ENCODE data around the gene XBP1. TPM values are rescaled to one million over a fixed set of nuclear protein-coding genes. Genes with fewer than 3 reads are reported as not detected.
"Not testable (repeated sequence)": the region's sequence is repeated elsewhere in the genome, so short reads cannot be mapped to it uniquely, and the experiment has no call there.

The XBP1 gene
- total and polyA plus RNA-seq, 2 donors (not counting 3 experiments of a cell fraction or from before 2014, with no cell fraction given): 90.4 to 102 TPM

GRCh38 chr22:28808716-28809355, 8.5 kb upstream of the XBP1 start:
- no peak for DNase-seq (ENCODE audit: low read depth, low spot score)
- Histone ChIP-seq H3K27me3 (ENCODE audit: control insufficient read depth in 2 of 2, insufficient read depth in 2 of 2, low read length in 2 of 2) (no peaks in the 10 kb centered on the region), H3K9me3 (replicated peaks; ENCODE audit: control insufficient read depth, insufficient read depth, low read length) (no peaks in the 10 kb centered on the region), H3K4me3 (replicated peaks in 1 of 3; ENCODE audit: insufficient read depth in 1 of 3, low read depth in 1 of 3, low read length in 3 of 3) (no peak overlapping the region), H3K27ac (ENCODE audit: insufficient read depth, low read depth, low read length) (no peak overlapping the region), H3K9me1 (replicated peaks; ENCODE audit: control insufficient read depth, extremely low read depth, insufficient read depth, low read length) (no peaks in the 10 kb centered on the region), H4K20me1 (replicated peaks; ENCODE audit: control insufficient read depth, extremely low read depth, insufficient read depth, low read length) (no peaks in the 10 kb centered on the region), H3K79me2 (ENCODE audit: control insufficient read depth, insufficient read depth, low read length) (no peaks in the 10 kb centered on the region), H2AFZ (ENCODE audit: low read depth, low read length) (no peak overlapping the region), H3K9ac (replicated peaks; ENCODE audit: extremely low read depth, insufficient read depth, low read length) (no peak overlapping the region), H3K4me1 (ENCODE audit: control insufficient read depth, extremely low read depth, insufficient read depth, low read length) (peaks cover 10% of the 10 kb centered on the region), H3K36me3 (ENCODE audit: control insufficient read depth in 2 of 2, extremely low read depth in 1 of 2, insufficient read depth in 2 of 2, low read length in 2 of 2) (no peaks in the 10 kb centered on the region), H3K4me2 (ENCODE audit: insufficient read depth, low read length) (no peak overlapping the region)
- no peak for TF ChIP-seq MYC (IDR thresholded peaks at IDR 0.05; ENCODE audit: low read depth, low read length)
- no peak for TF ChIP-seq POLR2AphosphoS5 (IDR thresholded peaks at IDR 0.05; ENCODE audit: insufficient read depth, low read depth, low read length)
- no peak for TF ChIP-seq JUN (IDR thresholded peaks at IDR 0.05; ENCODE audit: borderline replicate concordance, insufficient read depth, insufficient read length, low read depth)
- TF ChIP-seq EZH2 (IDR thresholded peaks at IDR 0.05; ENCODE audit: borderline replicate concordance, low read depth, low read length, severe bottlenecking): no peak
- no peak for TF ChIP-seq MAX (IDR thresholded peaks at IDR 0.05; ENCODE audit: insufficient read depth, insufficient read length)
- TF ChIP-seq CTCF (IDR thresholded peaks at IDR 0.05; ENCODE audit: extremely low read depth in 1 of 2, insufficient read depth in 1 of 2, low read depth in 1 of 2, low read length in 2 of 2): no peak
- no peak for TF ChIP-seq FOS (IDR thresholded peaks at IDR 0.05; ENCODE audit: borderline replicate concordance, insufficient read depth, low read length)
- no TSS peak for BruUV-seq (replicated peaks)
- no peak for FAIRE-seq
- dilution Hi-C loops (cut with MboI; ENCODE audit: extremely low pct_ligation_motif_present, low sequenced_read_pairs) (no loop called here), intact Hi-C loops (cut with micrococcal nuclease) (no loop called here)
- CTCF ChIA-PET: interaction anchor here (0.9 to 2.0 kb wide), 3 partner anchors 20 to 232 kb away, joined by 4 to 6 read pairs (median 6); no protein-coding TSS in a partner anchor
- POLR2A ChIA-PET: no interaction called here

DNA sequence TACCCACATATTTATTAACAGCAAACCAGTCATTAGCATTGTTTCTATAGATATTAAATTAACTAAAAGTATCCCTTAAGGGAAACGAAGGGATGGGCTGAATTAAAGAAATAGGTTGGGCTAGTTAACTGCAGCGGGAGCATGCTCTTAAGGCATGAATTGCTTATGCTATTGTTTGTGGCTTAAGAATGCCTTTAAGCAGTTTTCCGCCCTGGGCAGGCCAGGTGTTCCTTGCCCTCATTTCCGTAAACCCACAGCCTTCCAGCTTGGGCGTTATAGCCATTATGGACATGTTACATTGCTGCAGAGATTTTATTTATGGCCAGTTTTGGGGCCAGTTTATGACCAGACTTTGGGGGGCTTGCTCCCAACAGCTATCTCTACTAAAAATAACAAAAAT, 5.1 kb upstream of the XBP1 start:
- intact Hi-C loops (cut with micrococcal nuclease); H4K20me1 ChIP-seq (replicated peaks; ENCODE audit: control insufficient read depth, extremely low read depth, insufficient read depth, low read length); H3K4me3 ChIP-seq (replicated peaks in 1 of 3; ENCODE audit: insufficient read depth in 1 of 3, low read depth in 1 of 3, low read length in 3 of 3); H3K27ac ChIP-seq (ENCODE audit: insufficient read depth, low read depth, low read length); H3K27me3 ChIP-seq (ENCODE audit: control insufficient read depth in 2 of 2, insufficient read depth in 2 of 2, low read length in 2 of 2); H3K9me1 ChIP-seq (replicated peaks; ENCODE audit: control insufficient read depth, extremely low read depth, insufficient read depth, low read length); FAIRE-seq; H3K4me2 ChIP-seq (ENCODE audit: insufficient read depth, low read length); CTCF ChIA-PET; DNase-seq (ENCODE audit: low read depth, low spot score); H3K9ac ChIP-seq (replicated peaks; ENCODE audit: extremely low read depth, insufficient read depth, low read length); BruUV-seq (replicated peaks); H3K36me3 ChIP-seq (ENCODE audit: control insufficient read depth in 2 of 2, extremely low read depth in 1 of 2, insufficient read depth in 2 of 2, low read length in 2 of 2); H3K9me3 ChIP-seq (replicated peaks; ENCODE audit: control insufficient read depth, insufficient read depth, low read length); H2AFZ ChIP-seq (ENCODE audit: low read depth, low read length); POLR2A ChIA-PET; dilution Hi-C loops (cut with MboI; ENCODE audit: extremely low pct_ligation_motif_present, low sequenced_read_pairs): not testable (repeated sequence)
- peaks cover 14% of the 10 kb centered on the region for H3K4me1 ChIP-seq (ENCODE audit: control insufficient read depth, extremely low read depth, insufficient read depth, low read length)
- H3K79me2 ChIP-seq (ENCODE audit: control insufficient read depth, insufficient read depth, low read length): peaks cover 14% of the 10 kb centered on the region

All from endothelial cell of umbilical vein (primary cell).